Stimulated activated naive CD8-positive, alpha-beta T cell treated with anti-CD3 and anti-CD28 coated beads, Interleukin-15, amount 100 ng/mL, for 72 hours (primary cell): ENCODE measurements around the gene TPGS2.
"Not testable (repeated sequence)": the region's sequence is repeated elsewhere in the genome, so short reads cannot be mapped to it uniquely, and the experiment has no call there.

Experiments
- ATAC-seq: fragments of 150-1000 bp; cut with Tn5 transposase; 2 replicates; pipeline ENCODE4 v1.10.0; 2021; ENCODE audit warnings: mild to moderate bottlenecking, moderate library complexity
- DNase-seq, 2 donors: peaks; one replicate each; pipeline ENCODE4 v3.0.0; 2021 to 2022
- H3K27ac Mint-ChIP-seq, 2 donors: one replicate each; pipeline ENCODE4 v1.8.0; 2022; ENCODE audit warnings: mild to moderate bottlenecking in 2 of 2, mixed read lengths in 2 of 2, moderate library complexity in 2 of 2
- H3K27me3 Mint-ChIP-seq: one replicate; pipeline ENCODE4 v1.8.0; 2022; ENCODE audit warnings: mixed read lengths
- H3K4me1 Mint-ChIP-seq: one replicate; pipeline ENCODE4 v1.8.0; 2022; ENCODE audit warnings: mild to moderate bottlenecking, mixed read lengths
- H3K4me3 Mint-ChIP-seq, 2 donors: one replicate each; pipeline ENCODE4 v1.8.0; 2022; ENCODE audit warnings: mild to moderate bottlenecking in 2 of 2, mixed read lengths in 2 of 2, moderate library complexity in 1 of 2
- H3K9me3 Mint-ChIP-seq, 2 donors: one replicate each; pipeline ENCODE4 v1.8.0; 2022; ENCODE audit warnings: mixed read lengths in 2 of 2

The TPGS2 gene

GRCh38 chr18:36770315-36770946 lies 58.4 kb downstream of the TPGS2 start:
- DNase-seq (no peak), ATAC-seq (no peak)
- H3K27ac Mint-ChIP-seq, result no peak overlapping the region
- H3K4me1 Mint-ChIP-seq, result peaks cover 9% of the 10 kb centered on the region
- no peak overlapping the region for H3K4me3 Mint-ChIP-seq
- no peaks in the 10 kb centered on the region for H3K9me3 Mint-ChIP-seq
- peaks cover 7% of the 10 kb centered on the region for H3K27me3 Mint-ChIP-seq

GRCh38 chr18:36769611-36770314 lies 59.0 kb downstream of the TPGS2 start:
- DNase-seq, result no peak
- peaks cover 9% of the 10 kb centered on the region for H3K4me1 Mint-ChIP-seq
- H3K27ac Mint-ChIP-seq, result no peak overlapping the region
- no peak for ATAC-seq
- no peaks in the 10 kb centered on the region for H3K9me3 Mint-ChIP-seq
- H3K4me3 Mint-ChIP-seq, result no peak overlapping the region
- H3K27me3 Mint-ChIP-seq, result peaks cover 7% of the 10 kb centered on the region

- H3K27ac Mint-ChIP-seq, result no peak overlapping the region
- no peak overlapping the region for H3K4me3 Mint-ChIP-seq
- ATAC-seq (no peak), DNase-seq (no peak)
- H3K27me3 Mint-ChIP-seq, result peaks cover 7% of the 10 kb centered on the region
- H3K4me1 Mint-ChIP-seq, result peaks cover 9% of the 10 kb centered on the region
- H3K9me3 Mint-ChIP-seq, result no peaks in the 10 kb centered on the region
Measured at GRCh38 chr18:36769172-36769571, 59.6 kb downstream of the TPGS2 start.

GRCh38 chr18:36766836-36767235 lies 62.0 kb downstream of the TPGS2 start:
- ATAC-seq (no peak), DNase-seq (no peak)
- H3K27ac Mint-ChIP-seq, result no peak overlapping the region
- H3K27me3 Mint-ChIP-seq, result peaks cover 8% of the 10 kb centered on the region
- H3K4me3 Mint-ChIP-seq, result no peak overlapping the region
- H3K4me1 Mint-ChIP-seq, result peaks cover 9% of the 10 kb centered on the region
- no peaks in the 10 kb centered on the region for H3K9me3 Mint-ChIP-seq

GRCh38 chr18:36762965-36763364 lies 65.8 kb downstream of the TPGS2 start:
- DNase-seq, H3K9me3 Mint-ChIP-seq, H3K4me3 Mint-ChIP-seq, H3K27ac Mint-ChIP-seq, H3K4me1 Mint-ChIP-seq, ATAC-seq: not testable (repeated sequence)
- H3K27me3 Mint-ChIP-seq, result peaks cover 15% of the 10 kb centered on the region

GRCh38 chr18:36762074-36762473 lies 66.7 kb downstream of the TPGS2 start:
- ATAC-seq (no peak), DNase-seq (no peak)
- H3K4me1 Mint-ChIP-seq, result no peaks in the 10 kb centered on the region
- H3K9me3 Mint-ChIP-seq, result peaks cover 0 to 8% of the 10 kb centered on the region in 2 donors
- no peak overlapping the region for H3K27ac Mint-ChIP-seq
- no peak overlapping the region for H3K4me3 Mint-ChIP-seq
- peaks cover 15% of the 10 kb centered on the region for H3K27me3 Mint-ChIP-seq

- no peak overlapping the region for H3K4me3 Mint-ChIP-seq
- H3K27ac Mint-ChIP-seq, result no peak overlapping the region
- ATAC-seq, result no peak
- peaks cover 0 to 8% of the 10 kb centered on the region in 2 donors for H3K9me3 Mint-ChIP-seq
- H3K4me1 Mint-ChIP-seq, result no peaks in the 10 kb centered on the region
- H3K27me3 Mint-ChIP-seq, result peaks cover 15% of the 10 kb centered on the region
- no peak for DNase-seq
Measured at GRCh38 chr18:36761186-36761698, 67.6 kb downstream of the TPGS2 start.

GRCh38 chr18:36760598-36760997 lies 68.2 kb downstream of the TPGS2 start:
- ATAC-seq, result no peak
- H3K9me3 Mint-ChIP-seq, result peaks cover 0 to 8% of the 10 kb centered on the region in 2 donors

GRCh38 chr18:36759167-36759776 lies 69.5 kb downstream of the TPGS2 start:
- Mint-ChIP-seq H3K4me1 (no peaks in the 10 kb centered on the region), H3K4me3 (no peak overlapping the region), H3K9me3 (peaks cover 0 to 8% of the 10 kb centered on the region in 2 donors), H3K27me3 (peaks cover 15% of the 10 kb centered on the region), H3K27ac (no peak overlapping the region)
- no peak for DNase-seq
- ATAC-seq, result no peak

More at GRCh38 chr18:36760598-36760997, 68.2 kb downstream of the TPGS2 start:
- DNase-seq, result no peak
- H3K27me3 Mint-ChIP-seq, result peaks cover 15% of the 10 kb centered on the region
- no peak overlapping the region for H3K27ac Mint-ChIP-seq
- no peak overlapping the region for H3K4me3 Mint-ChIP-seq
- H3K4me1 Mint-ChIP-seq, result no peaks in the 10 kb centered on the region

- ATAC-seq, result no peak
- H3K9me3 Mint-ChIP-seq, result peaks cover 0 to 8% of the 10 kb centered on the region in 2 donors
Measured at GRCh38 chr18:36758623-36759022, 70.2 kb downstream of the TPGS2 start.

GRCh38 chr18:36757991-36758390 lies 70.8 kb downstream of the TPGS2 start:
- Mint-ChIP-seq H3K4me1 (no peaks in the 10 kb centered on the region), H3K27me3 (peaks cover 15% of the 10 kb centered on the region), H3K27ac (no peak overlapping the region), H3K9me3 (peaks cover 0 to 8% of the 10 kb centered on the region in 2 donors), H3K4me3 (no peak overlapping the region)
- ATAC-seq (no peak), DNase-seq (no peak)

More at GRCh38 chr18:36758623-36759022, 70.2 kb downstream of the TPGS2 start:
- H3K27me3 Mint-ChIP-seq, result peaks cover 15% of the 10 kb centered on the region
- DNase-seq, result no peak
- H3K27ac Mint-ChIP-seq, result no peak overlapping the region
- H3K4me1 Mint-ChIP-seq, result no peaks in the 10 kb centered on the region
- H3K4me3 Mint-ChIP-seq, result no peak overlapping the region

- Mint-ChIP-seq H3K9me3 (peaks cover 0 to 8% of the 10 kb centered on the region in 2 donors), H3K27me3 (peaks cover 16% of the 10 kb centered on the region), H3K4me1 (no peaks in the 10 kb centered on the region), H3K27ac (no peak overlapping the region), H3K4me3 (no peak overlapping the region)
- DNase-seq (no peak), ATAC-seq (no peak)
Measured at GRCh38 chr18:36757081-36757480, 71.7 kb downstream of the TPGS2 start.

GRCh38 chr18:36756242-36756641 lies 72.6 kb downstream of the TPGS2 start:
- DNase-seq (no peak), ATAC-seq (no peak)
- H3K9me3 Mint-ChIP-seq, result peaks cover 0 to 2% of the 10 kb centered on the region in 2 donors
- no peaks in the 10 kb centered on the region for H3K4me1 Mint-ChIP-seq
- peaks cover 18% of the 10 kb centered on the region for H3K27me3 Mint-ChIP-seq
- H3K27ac Mint-ChIP-seq, result no peak overlapping the region
- no peak overlapping the region for H3K4me3 Mint-ChIP-seq

GRCh38 chr18:36752929-36753865 lies 75.6 kb downstream of the TPGS2 start:
- ATAC-seq, result no peak
- Mint-ChIP-seq H3K4me3 (no peak overlapping the region), H3K27me3 (peaks cover 19% of the 10 kb centered on the region), H3K9me3 (no peaks in the 10 kb centered on the region), H3K27ac (no peak overlapping the region), H3K4me1 (no peaks in the 10 kb centered on the region)
- DNase-seq, result no peak
